H1 (cell line): ENCODE measurements around the gene MAN2A1. TPM values are rescaled to one million over a fixed set of nuclear protein-coding genes. Genes with fewer than 3 reads are reported as not detected.

Experiments used
- CTCF ChIA-PET: fragments of 300-600 bp; sonication (Branson Sonifier 250); formaldehyde crosslinking; loops from one replicate; lab custom pipeline; 2021; ENCODE audit not compliant: partially characterized antibody; lab: Charles Lee
- POLR2A ChIA-PET: fragments of 300-600 bp; sonication (Branson Sonifier 250); formaldehyde crosslinking; loops from one replicate; lab custom pipeline; 2021; ENCODE audit warnings: inconsistent platforms; ENCODE audit not compliant: partially characterized antibody; lab: Charles Lee
- DNase-seq, 2 experiments: peaks; one replicate each; pipeline versions ENCODE4 v3.0.0 to v3.0.0-alpha.2; 2010 to 2022; ENCODE audit warnings: low spot score in 2 of 2, low read depth in 1 of 2, mixed read lengths in 1 of 2
- FAIRE-seq: peaks from 2 replicates; lab custom pipeline; 2011; peaks lifted over from hg19 to GRCh38; lab: Jason Lieb, UNC
- H2AFZ ChIP-seq: 2 replicates; pipeline ENCODE4 v1.8.1; 2012; ENCODE audit warnings: low read length, inconsistent platforms
- H2AK5ac ChIP-seq: 2 replicates; pipeline ENCODE4 v1.6.1; 2013; ENCODE audit warnings: low read depth, low read length
- H2BK120ac ChIP-seq: replicated peaks from 2 replicates; pipeline ENCODE3; 2013; ENCODE audit warnings: low read depth, low read length, inconsistent platforms
- H2BK12ac ChIP-seq: 2 replicates; pipeline ENCODE4 v1.6.1; 2013; ENCODE audit warnings: low read depth, low read length
- H2BK15ac ChIP-seq: 2 replicates; pipeline ENCODE4 v1.6.1; 2013; ENCODE audit warnings: low read length
- H2BK20ac ChIP-seq: 2 replicates; pipeline ENCODE4 v1.6.1; 2013; ENCODE audit warnings: low read length
- H2BK5ac ChIP-seq: 2 replicates; pipeline ENCODE4 v1.6.1; 2013; ENCODE audit warnings: low read depth, low read length
- H3K14ac ChIP-seq: 2 replicates; pipeline ENCODE4 v1.6.1; 2013; ENCODE audit warnings: inconsistent platforms; ENCODE audit not compliant: insufficient read length
- H3K18ac ChIP-seq: 2 replicates; pipeline ENCODE4 v1.6.1; 2013; ENCODE audit warnings: low read length; ENCODE audit errors: extremely low read depth
- H3K23ac ChIP-seq: 2 replicates; pipeline ENCODE4 v1.6.1; 2013; ENCODE audit warnings: inconsistent platforms; ENCODE audit not compliant: insufficient read length
- H3K23me2 ChIP-seq: 2 replicates; pipeline ENCODE4 v1.6.1; 2013; ENCODE audit warnings: low read depth, low read length
- H3K27ac ChIP-seq: 2 replicates; pipeline ENCODE4 v1.6.1; 2011; ENCODE audit warnings: low read depth, low read length, inconsistent platforms
- H3K27me3 ChIP-seq, 4 experiments: replicated peaks in 1 of 4; 1 replicate in 1 of 4; 2 replicates in 3 of 4; pipeline versions ENCODE4 v1.6.1 to v1.8.1; 2011 to 2013; ENCODE audit warnings: low read length in 3 of 4, mild to moderate bottlenecking in 3 of 4, inconsistent platforms in 2 of 4, mixed read lengths in 2 of 4, moderate library complexity in 1 of 4; ENCODE audit not compliant: control insufficient read depth in 3 of 4, insufficient read depth in 3 of 4; ENCODE audit errors: extremely low read depth in 1 of 4
- H3K36me3 ChIP-seq, 4 experiments: 2 replicates each; pipeline versions ENCODE4 v1.6.1 to v1.8.1; 2011 to 2013; ENCODE audit warnings: mild to moderate bottlenecking in 4 of 4, low read length in 3 of 4, moderate library complexity in 2 of 4, control low read depth in 1 of 4, inconsistent platforms in 1 of 4; ENCODE audit not compliant: insufficient read depth in 4 of 4, control insufficient read depth in 2 of 4
- H3K4ac ChIP-seq: replicated peaks from 2 replicates; pipeline ENCODE3; 2013; ENCODE audit warnings: low read length, low read depth, mixed read lengths, inconsistent platforms; ENCODE audit not compliant: insufficient read length
- H3K4me1 ChIP-seq, 4 experiments: replicated peaks in 1 of 4; 1 replicate in 1 of 4; 2 replicates in 3 of 4; pipeline versions ENCODE4 v1.6.1 to v1.8.1; 2011 to 2013; ENCODE audit warnings: low read length in 3 of 4, inconsistent platforms in 2 of 4, mixed read lengths in 1 of 4; ENCODE audit not compliant: insufficient read depth in 4 of 4, control insufficient read depth in 3 of 4
- H3K4me2 ChIP-seq, 2 experiments: 2 replicates each; pipeline versions ENCODE4 v1.6.1 to v1.8.1; 2011 to 2013; ENCODE audit warnings: low read depth in 2 of 2, low read length in 2 of 2, control low read depth in 1 of 2, inconsistent platforms in 1 of 2, mild to moderate bottlenecking in 1 of 2; ENCODE audit not compliant: insufficient read depth in 1 of 2
- H3K4me3 ChIP-seq, 4 experiments: fragments of 200-600, 300-600 bp in 1 of 4; sonication (generic), shearing (Covaris generic), sonication (Bioruptor Twin) in 1 of 4; 2 replicates each; pipeline versions ENCODE4 v1.5.1 to v1.8.1; 2011 to 2016; ENCODE audit warnings: low read length in 4 of 4, low read depth in 3 of 4, control low read depth in 2 of 4, inconsistent platforms in 2 of 4, mild to moderate bottlenecking in 2 of 4, mixed read lengths in 1 of 4, moderate library complexity in 1 of 4; ENCODE audit not compliant: insufficient read depth in 2 of 4; ENCODE audit errors: extremely low read depth in 1 of 4
- H3K56ac ChIP-seq: replicated peaks from 2 replicates; pipeline ENCODE3; 2013; ENCODE audit warnings: low read depth, mild to moderate bottlenecking, mixed read lengths, low read length, inconsistent platforms; ENCODE audit not compliant: insufficient read length
- H3K79me1 ChIP-seq: 2 replicates; pipeline ENCODE4 v1.6.1; 2013; ENCODE audit warnings: low read depth, low read length, control low read depth
- H3K79me2 ChIP-seq, 2 experiments: 2 replicates each; pipeline versions ENCODE4 v1.6.1 to v1.8.1; 2012 to 2013; ENCODE audit warnings: low read length in 2 of 2, mild to moderate bottlenecking in 2 of 2, inconsistent platforms in 1 of 2; ENCODE audit not compliant: insufficient read depth in 2 of 2, control insufficient read depth in 1 of 2
- H3K9ac ChIP-seq, 4 experiments: replicated peaks in 1 of 4; 1 replicate in 1 of 4; 2 replicates in 3 of 4; pipeline versions ENCODE4 v1.6.1 to v1.8.1; 2011 to 2013; ENCODE audit warnings: low read depth in 3 of 4, low read length in 3 of 4, control low read depth in 2 of 4, mild to moderate bottlenecking in 2 of 4, moderate library complexity in 2 of 4, inconsistent platforms in 1 of 4; ENCODE audit errors: extremely low read depth in 1 of 4
- H3K9me3 ChIP-seq, 2 experiments: 2 replicates each; pipeline versions ENCODE4 v1.6.1 to v1.8.1; 2012 to 2013; ENCODE audit warnings: mild to moderate bottlenecking in 2 of 2, moderate library complexity in 2 of 2, control low read depth in 1 of 2, inconsistent platforms in 1 of 2, low read depth in 1 of 2, low read length in 1 of 2, mixed read lengths in 1 of 2; ENCODE audit not compliant: insufficient read depth in 2 of 2
- H4K20me1 ChIP-seq, 2 experiments: replicated peaks in 1 of 2; 2 replicates each; pipeline versions ENCODE3 to v1.8.1; 2011 to 2013; ENCODE audit warnings: inconsistent platforms in 2 of 2, low read length in 2 of 2, mild to moderate bottlenecking in 1 of 2; ENCODE audit not compliant: insufficient read depth in 2 of 2, control insufficient read depth in 1 of 2
- H4K5ac ChIP-seq: 2 replicates; pipeline ENCODE4 v1.6.1; 2013; ENCODE audit warnings: low read length, low read depth, mixed read lengths, inconsistent platforms; ENCODE audit not compliant: insufficient read length
- H4K8ac ChIP-seq: 2 replicates; pipeline ENCODE4 v1.8.0; 2013; ENCODE audit warnings: mild to moderate bottlenecking, moderate library complexity, low read length, inconsistent platforms; ENCODE audit not compliant: insufficient read depth; ENCODE audit errors: extremely low read depth
- H4K91ac ChIP-seq: replicated peaks from 2 replicates; pipeline ENCODE3; 2013; ENCODE audit warnings: low read length, mixed read lengths, inconsistent platforms; ENCODE audit not compliant: insufficient read length
- BACH1 ChIP-seq: IDR thresholded peaks from 2 replicates; pipeline ENCODE4 v1.6.1; 2012; ENCODE audit warnings: low read length, improper control_type of control experiment
- CREB1 ChIP-seq: IDR thresholded peaks from 2 replicates; pipeline ENCODE4 v1.6.1; 2012; ENCODE audit warnings: inconsistent platforms
- FOSL1 ChIP-seq: IDR thresholded peaks from 2 replicates; pipeline ENCODE4 v1.6.1; 2011; ENCODE audit warnings: mild to moderate bottlenecking, low read depth, low read length, moderate library complexity; ENCODE audit not compliant: insufficient read depth
- KDM4A ChIP-seq: IDR thresholded peaks from one replicate; pipeline ENCODE4 v1.7.1; 2012; ENCODE audit warnings: low read depth, mild to moderate bottlenecking, moderate library complexity, low read length, inconsistent platforms; ENCODE audit not compliant: severe bottlenecking
- MAX ChIP-seq: IDR thresholded peaks from 2 replicates; pipeline ENCODE4 v1.6.1; 2012; ENCODE audit warnings: inconsistent platforms
- PHF8 ChIP-seq: fragments of 200-600 bp; sonication (generic); conservative IDR thresholded peaks from 2 replicates; pipeline ENCODE4 v1.7.1; 2012; ENCODE audit warnings: low read depth, mild to moderate bottlenecking, inconsistent platforms, low read length, moderate library complexity
- SAP30 ChIP-seq: fragments of 300-600 bp; sonication (generic); IDR thresholded peaks from 2 replicates; pipeline ENCODE4 v1.7.1; 2012; ENCODE audit warnings: low read length, moderate library complexity, mild to moderate bottlenecking, inconsistent platforms; ENCODE audit not compliant: insufficient read depth, insufficient replicate concordance
- SIX5 ChIP-seq: IDR thresholded peaks from 2 replicates; pipeline ENCODE4 v1.6.1; 2011; ENCODE audit warnings: mild to moderate bottlenecking, low read depth, low read length
- SP2 ChIP-seq: IDR thresholded peaks from 2 replicates; pipeline ENCODE4 v1.6.1; 2012; ENCODE audit warnings: mild to moderate bottlenecking, low read length, inconsistent platforms
- YY1 ChIP-seq: IDR thresholded peaks from 2 replicates; pipeline ENCODE4 v1.6.1; 2011; ENCODE audit warnings: low read depth, mild to moderate bottlenecking, low read length
- ZNF274 ChIP-seq: IDR thresholded peaks from 2 replicates; pipeline ENCODE4 v1.7.0; 2012; ENCODE audit warnings: low read length, borderline replicate concordance; ENCODE audit errors: extremely low read depth
- WGBS, 2 experiments: shearing (Covaris generic) in 1 of 2; methylation state at CpG; one replicate each; pipeline versions ENCODE4 v1.1.6 to v1.1.7; 2013 to 2015; ENCODE audit warnings: low lambda C conversion rate in 2 of 2, mixed read lengths in 2 of 2, inconsistent platforms in 1 of 2, low coverage in 1 of 2, missing lambda C conversion rate in 1 of 2; ENCODE audit not compliant: insufficient replicate concordance in 2 of 2, insufficient coverage in 1 of 2, insufficient read length in 1 of 2; ENCODE audit errors: extremely low coverage in 1 of 2, missing lambda C conversion rate in 1 of 2; 5-methylcytosine and 5-hydroxymethylcytosine counted together
- polyA plus RNA-seq, 7 experiments: library from polyadenylated mRNA; depleted of rRNA in 3 of 7; stranded (reverse) in 5 of 7; unstranded in 2 of 7; fragments of >200 nt in 5 of 7; fragments of 200-250 nt in 2 of 7; gene quantifications; 1 replicate in 5 of 7; 2 replicates in 1 of 7; 4 replicates in 1 of 7; pipeline versions ENCODE4 v1.2.1 to v1.2.3, GENCODE V29; 2011 to 2013; ENCODE audit warnings: missing spikeins in 2 of 7, mixed read lengths in 2 of 7
- total RNA-seq: library from RNA; stranded (reverse); fragmentation: NEBNext Ultra II Directional; extraction: Animal tissue kit (Norgen Biotek cat#: 25700); gene quantifications from 2 replicates; pipeline ENCODE4 v1.2.1, GENCODE V29; 2021
- TF ChIP-seq, protein P1 (sequence below), 3 experiments: IDR thresholded peaks; 1 replicate in 2 of 3; 2 replicates in 1 of 3; pipeline versions ENCODE4 v1.5.1 to v1.6.1; 2011; ENCODE audit warnings: low read length in 3 of 3, mild to moderate bottlenecking in 3 of 3, inconsistent platforms in 2 of 3, low read depth in 1 of 3, moderate library complexity in 1 of 3; ENCODE audit not compliant: insufficient read depth in 1 of 3; ENCODE audit errors: control extremely low read depth in 1 of 3

Gene MAN2A1
- total and polyA plus RNA-seq, 2 of the 8 experiments (the other 6 are each of a cell fraction or from before 2014, with no cell fraction given), result 29.1 to 102 TPM

DNA sequence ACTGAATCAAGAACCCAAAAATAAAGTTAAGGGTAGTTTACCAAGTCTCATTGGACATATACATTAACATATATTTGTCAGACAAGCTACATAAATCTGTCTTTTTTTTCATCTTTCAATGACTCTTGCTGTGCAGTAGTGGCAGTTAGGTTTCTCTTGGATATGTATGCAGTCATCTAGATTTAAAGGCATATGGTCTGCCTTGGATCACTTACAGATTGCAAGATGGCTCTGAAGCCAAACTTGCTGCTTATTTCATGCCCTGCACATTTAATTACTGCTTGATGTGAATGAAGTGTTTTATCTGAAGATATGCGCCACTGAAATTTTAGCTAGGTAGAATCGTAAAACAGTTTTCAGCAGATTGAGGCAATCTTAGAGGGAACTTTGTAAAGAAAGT is 18.6 kb upstream of the MAN2A1 start:
- Histone ChIP-seq H2AK5ac (no peak overlapping the region), H4K8ac (no peak overlapping the region), H3K4ac (no peak overlapping the region), H4K20me1 (no peaks in the 10 kb centered on the region), H3K4me3 (no peak overlapping the region), H4K91ac (no peak overlapping the region), H2BK120ac (no peak overlapping the region), H3K4me1 (peaks cover 0 to 2% (median under 1%) of the 10 kb centered on the region in 4 experiments; a peak in 1 of 7 replicates), H4K5ac (no peak overlapping the region), H3K9me3 (no peaks in the 10 kb centered on the region), H3K18ac (no peak overlapping the region), H2BK12ac (no peak overlapping the region), H3K36me3 (no peaks in the 10 kb centered on the region; a peak in 1 of 8 replicates), H3K79me2 (no peaks in the 10 kb centered on the region), H3K27ac (no peak overlapping the region), H2BK20ac (no peak overlapping the region), H3K79me1 (no peaks in the 10 kb centered on the region), H3K27me3 (no peaks in the 10 kb centered on the region), H3K23me2 (no peaks in the 10 kb centered on the region), H3K14ac (no peak overlapping the region), H2BK15ac (no peak overlapping the region), H3K9ac (no peak overlapping the region), H2AFZ (no peak overlapping the region), H2BK5ac (no peak overlapping the region), H3K23ac (no peak overlapping the region), H3K56ac (no peak overlapping the region), H3K4me2 (no peak overlapping the region)
- ChIA-PET POLR2A (no interaction called here), CTCF (interaction anchor here (1.3 to 1.5 kb wide), 2 partner anchors 12 to 17 kb away, joined by 4 read pairs; no protein-coding TSS in a partner anchor)
- WGBS, 2 experiments, result 92% methylated on average over 2 of the region's 2 CpGs; no CpG with 5 or more reads in 1 of the 2 experiments
- TF ChIP-seq FOSL1 (no peak), KDM4A (no peak), YY1 (no peak), SP2 (no peak), BACH1 (no peak), MAX (no peak), SIX5 (no peak), SAP30 (no peak), PHF8 (no peak), ZNF274 (no peak), CREB1 (no peak)
- TF ChIP-seq, protein P1, sequence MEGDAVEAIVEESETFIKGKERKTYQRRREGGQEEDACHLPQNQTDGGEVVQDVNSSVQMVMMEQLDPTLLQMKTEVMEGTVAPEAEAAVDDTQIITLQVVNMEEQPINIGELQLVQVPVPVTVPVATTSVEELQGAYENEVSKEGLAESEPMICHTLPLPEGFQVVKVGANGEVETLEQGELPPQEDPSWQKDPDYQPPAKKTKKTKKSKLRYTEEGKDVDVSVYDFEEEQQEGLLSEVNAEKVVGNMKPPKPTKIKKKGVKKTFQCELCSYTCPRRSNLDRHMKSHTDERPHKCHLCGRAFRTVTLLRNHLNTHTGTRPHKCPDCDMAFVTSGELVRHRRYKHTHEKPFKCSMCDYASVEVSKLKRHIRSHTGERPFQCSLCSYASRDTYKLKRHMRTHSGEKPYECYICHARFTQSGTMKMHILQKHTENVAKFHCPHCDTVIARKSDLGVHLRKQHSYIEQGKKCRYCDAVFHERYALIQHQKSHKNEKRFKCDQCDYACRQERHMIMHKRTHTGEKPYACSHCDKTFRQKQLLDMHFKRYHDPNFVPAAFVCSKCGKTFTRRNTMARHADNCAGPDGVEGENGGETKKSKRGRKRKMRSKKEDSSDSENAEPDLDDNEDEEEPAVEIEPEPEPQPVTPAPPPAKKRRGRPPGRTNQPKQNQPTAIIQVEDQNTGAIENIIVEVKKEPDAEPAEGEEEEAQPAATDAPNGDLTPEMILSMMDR (IDR thresholded peaks at IDR 0.05; ENCODE audit: control extremely low read depth in 1 of 3, insufficient read depth in 1 of 3, low read depth in 1 of 3, low read length in 3 of 3), result no peak
- FAIRE-seq (no peak), DNase-seq (no peak)
